Transverse colon (tissue), 4 donors: ENCODE data around the gene MED12L. TPM values are rescaled to one million over a fixed set of nuclear protein-coding genes. Genes with fewer than 3 reads are reported as not detected.

Source experiments
- DNase-seq: peaks from one replicate; pipeline ENCODE4 v3.0.0-alpha.2; 2019
- H3K27ac ChIP-seq, 4 donors: fragments of 200-600 bp; sonication (generic); 2 replicates each; pipeline ENCODE4 v1.5.1; 2016 to 2018; ENCODE audit warnings: inconsistent platforms in 4 of 4
- H3K27me3 ChIP-seq: fragments of 200-600 bp; sonication (generic); 2 replicates; pipeline ENCODE4 v1.5.1; 2017; ENCODE audit warnings: inconsistent platforms
- H3K36me3 ChIP-seq, 4 donors: fragments of 200-600 bp; sonication (generic); 2 replicates each; pipeline ENCODE4 v1.5.1; 2017 to 2019; ENCODE audit warnings: inconsistent platforms in 4 of 4
- H3K4me1 ChIP-seq, 4 donors: fragments of 200-600 bp; sonication (generic); 2 replicates each; pipeline ENCODE4 v1.5.1; 2017 to 2020; ENCODE audit warnings: inconsistent platforms in 4 of 4
- H3K4me3 ChIP-seq, 4 donors: fragments of 200-600 bp; sonication (generic); 1 replicate in 1 of 4; 2 replicates in 3 of 4; pipeline versions ENCODE4 v1.5.1 to v1.6.1; 2017 to 2019; ENCODE audit warnings: inconsistent platforms in 4 of 4
- H3K9me3 ChIP-seq, 2 donors: fragments of 200-600 bp; sonication (generic); 2 replicates each; pipeline ENCODE4 v1.5.1; 2017 to 2019; ENCODE audit warnings: inconsistent platforms in 2 of 2
- EP300 ChIP-seq: sonication (generic); formaldehyde crosslinking; IDR thresholded peaks from one replicate; pipeline ENCODE4 v1.6.1; 2017; ENCODE audit warnings: antibody characterized with exemption, low read depth
- POLR2A ChIP-seq: fragments of 450-650 bp; IDR thresholded peaks from one replicate; pipeline ENCODE4 v1.6.1; 2016; ENCODE audit warnings: antibody characterized with exemption, mild to moderate bottlenecking, moderate library complexity
- POLR2AphosphoS5 ChIP-seq, 3 donors: sonication (generic); formaldehyde crosslinking; IDR thresholded peaks; one replicate each; pipeline ENCODE4 v1.6.1; 2016; ENCODE audit warnings: antibody characterized with exemption in 3 of 3
- WGBS, 2 donors: methylation state at CpG; one replicate each; pipeline ENCODE4 v1.1.5; 2018; ENCODE audit warnings: low coverage in 1 of 2; 5-methylcytosine and 5-hydroxymethylcytosine counted together
- in situ Hi-C, 4 donors: fragments of 200-750 bp; cut with MboI; loops; one replicate each; pipeline versions ENCODE4 v1.15.0 to v1.15.1; 2017; ENCODE audit warnings: low sequenced_read_pairs in 3 of 4, low pct_ligation_motif_present in 1 of 4, low pct_unique_long_range_greater_than_20kb in 1 of 4
- intact Hi-C: fragments of 100-400 bp; cut with DNase I; formaldehyde crosslinking; loops from one replicate; pipeline ENCODE4 v1.15.1; 2023; ENCODE audit warnings: low total_unique reads
- total RNA-seq, 4 donors: library from RNA; depleted of rRNA; stranded (reverse); fragments of >200 nt; gene quantifications; one replicate each; pipeline ENCODE4 v1.1.0, GENCODE V29; 2016
- TF ChIP-seq, protein P1 (sequence below), 5 experiments: fragments of 200-600 bp in 3 of 5; fragments of 450-650 bp in 2 of 5; sonication (generic) in 3 of 5; IDR thresholded peaks; 1 replicate in 2 of 5; 2 replicates in 3 of 5; pipeline ENCODE4 v1.5.1; 2016 to 2017; ENCODE audit warnings: antibody characterized with exemption in 5 of 5, inconsistent platforms in 3 of 5, mild to moderate bottlenecking in 2 of 5, moderate library complexity in 1 of 5

Gene MED12L
- total RNA-seq, 4 donors from 2014 or later, result under 0.01 to 8.6 (median 0.64) TPM

DNA sequence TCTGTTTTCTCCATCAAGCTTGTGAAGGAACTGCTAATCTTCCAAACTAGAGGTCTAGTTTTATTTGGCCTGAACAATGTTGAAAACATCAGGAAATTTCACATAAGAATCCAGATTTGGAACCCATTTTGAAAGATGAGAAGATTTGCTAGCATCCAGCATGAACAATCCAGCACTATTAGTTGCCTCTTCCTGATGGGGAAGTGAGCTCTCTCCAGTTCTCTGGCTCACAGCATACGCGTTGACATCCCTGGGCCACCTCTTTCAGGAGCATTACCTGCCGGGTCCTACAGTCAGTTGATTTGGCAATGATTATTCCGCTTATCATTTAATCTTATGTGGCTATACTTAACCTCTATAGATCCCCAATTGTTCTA lies 220.3 kb downstream of the MED12L start:
- no peak for DNase-seq
- no peaks in the 10 kb centered on the region for H3K9me3 ChIP-seq
- H3K27ac ChIP-seq, result no peak overlapping the region
- TF ChIP-seq POLR2A (no peak), POLR2AphosphoS5 (IDR thresholded peaks at IDR 0.05) (no peak), EP300 (no peak)
- TF ChIP-seq, protein P1, sequence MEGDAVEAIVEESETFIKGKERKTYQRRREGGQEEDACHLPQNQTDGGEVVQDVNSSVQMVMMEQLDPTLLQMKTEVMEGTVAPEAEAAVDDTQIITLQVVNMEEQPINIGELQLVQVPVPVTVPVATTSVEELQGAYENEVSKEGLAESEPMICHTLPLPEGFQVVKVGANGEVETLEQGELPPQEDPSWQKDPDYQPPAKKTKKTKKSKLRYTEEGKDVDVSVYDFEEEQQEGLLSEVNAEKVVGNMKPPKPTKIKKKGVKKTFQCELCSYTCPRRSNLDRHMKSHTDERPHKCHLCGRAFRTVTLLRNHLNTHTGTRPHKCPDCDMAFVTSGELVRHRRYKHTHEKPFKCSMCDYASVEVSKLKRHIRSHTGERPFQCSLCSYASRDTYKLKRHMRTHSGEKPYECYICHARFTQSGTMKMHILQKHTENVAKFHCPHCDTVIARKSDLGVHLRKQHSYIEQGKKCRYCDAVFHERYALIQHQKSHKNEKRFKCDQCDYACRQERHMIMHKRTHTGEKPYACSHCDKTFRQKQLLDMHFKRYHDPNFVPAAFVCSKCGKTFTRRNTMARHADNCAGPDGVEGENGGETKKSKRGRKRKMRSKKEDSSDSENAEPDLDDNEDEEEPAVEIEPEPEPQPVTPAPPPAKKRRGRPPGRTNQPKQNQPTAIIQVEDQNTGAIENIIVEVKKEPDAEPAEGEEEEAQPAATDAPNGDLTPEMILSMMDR (IDR thresholded peaks at IDR 0.05), result no peak
- H3K27me3 ChIP-seq, result no peaks in the 10 kb centered on the region
- in situ Hi-C loops (no loop called here), intact Hi-C loops (no loop called here)
- H3K4me3 ChIP-seq, result no peak overlapping the region
- no peaks in the 10 kb centered on the region for H3K36me3 ChIP-seq
- WGBS, 2 donors, result 83 to 94% methylated on average over 2 to 4 of the region's 4 CpGs
- peaks cover 0 to 6% (median 0%) of the 10 kb centered on the region in 4 donors for H3K4me1 ChIP-seq

DNA sequence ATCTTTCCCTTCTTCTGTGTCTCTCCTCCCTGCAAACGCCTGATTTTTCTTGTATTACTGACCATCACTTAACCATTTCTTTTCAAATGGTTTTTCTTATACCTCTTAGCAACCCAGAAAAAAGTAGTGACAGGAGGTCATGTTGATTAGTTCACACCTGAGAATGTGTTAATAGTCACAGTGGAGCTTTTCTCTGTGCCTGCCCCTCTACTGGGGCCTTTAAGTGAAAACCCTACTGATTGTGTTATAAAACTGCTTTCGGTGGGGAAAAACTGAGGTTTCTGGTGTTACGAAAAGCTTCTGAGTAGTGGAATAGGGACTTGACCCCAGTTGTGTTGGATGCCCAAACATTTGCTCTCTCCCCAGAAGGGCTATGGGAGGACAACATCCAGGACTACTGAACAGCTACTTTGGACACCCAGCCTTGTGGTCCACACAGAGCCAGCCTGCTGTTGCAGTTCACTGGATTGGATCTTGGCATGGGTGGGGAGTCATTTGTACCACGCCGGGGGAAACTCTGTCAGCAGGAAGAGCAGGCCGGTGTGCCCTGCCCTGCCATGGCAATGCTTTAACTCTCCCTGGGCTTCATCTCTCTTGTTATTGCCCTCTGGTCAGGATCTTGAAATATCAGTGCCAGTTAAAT lies 220.8 kb downstream of the MED12L start:
- H3K27ac ChIP-seq, result no peak overlapping the region

DNA sequence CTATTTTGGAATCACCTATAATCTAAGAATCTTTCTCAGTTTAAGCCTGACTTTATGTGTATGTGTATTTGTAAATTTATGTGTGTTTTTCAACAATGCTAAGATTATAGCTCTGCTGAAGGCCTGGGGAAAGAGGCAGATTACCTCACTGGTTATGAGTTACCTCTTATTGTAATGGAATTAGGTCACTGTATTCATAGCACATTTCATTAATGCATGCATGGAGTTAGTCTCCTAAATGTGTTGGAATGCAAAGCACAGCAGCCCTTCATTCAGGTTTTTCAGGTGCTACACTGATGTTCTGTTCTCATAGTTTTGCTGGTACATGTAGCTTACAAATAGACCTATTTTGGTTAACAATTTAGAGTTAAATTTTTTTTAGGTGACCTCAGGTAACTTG lies 221.7 kb downstream of the MED12L start:
- DNase-seq, result no peak
- no peak overlapping the region for H3K27ac ChIP-seq
- intact Hi-C loops, result no loop called here
- no peak overlapping the region for H3K4me3 ChIP-seq
- peaks cover 0 to 6% (median 0%) of the 10 kb centered on the region in 4 donors for H3K4me1 ChIP-seq
- no peak for TF ChIP-seq EP300
- no peak for TF ChIP-seq POLR2A
- no peak for TF ChIP-seq POLR2AphosphoS5 (IDR thresholded peaks at IDR 0.05)
- TF ChIP-seq, protein P1 (IDR thresholded peaks at IDR 0.05), result no peak
- no peaks in the 10 kb centered on the region for H3K36me3 ChIP-seq
- in situ Hi-C loops, result no loop called here
- no peaks in the 10 kb centered on the region for H3K27me3 ChIP-seq
- no peaks in the 10 kb centered on the region for H3K9me3 ChIP-seq

More for the DNA sequence above, 220.8 kb downstream of the MED12L start:
- no peaks in the 10 kb centered on the region for H3K9me3 ChIP-seq
- H3K27me3 ChIP-seq, result no peaks in the 10 kb centered on the region
- in situ Hi-C loops (no loop called here), intact Hi-C loops (no loop called here)
- no peak for DNase-seq
- peaks cover 0 to 6% (median 0%) of the 10 kb centered on the region in 4 donors for H3K4me1 ChIP-seq
- 78 to 93% methylated on average over 3 to 6 of the region's 6 CpGs for WGBS, 2 donors
- no peaks in the 10 kb centered on the region for H3K36me3 ChIP-seq
- H3K4me3 ChIP-seq, result no peak overlapping the region
- TF ChIP-seq EP300 (no peak), POLR2A (no peak), POLR2AphosphoS5 (IDR thresholded peaks at IDR 0.05) (no peak)
- TF ChIP-seq, protein P1 (IDR thresholded peaks at IDR 0.05), result no peak

DNA sequence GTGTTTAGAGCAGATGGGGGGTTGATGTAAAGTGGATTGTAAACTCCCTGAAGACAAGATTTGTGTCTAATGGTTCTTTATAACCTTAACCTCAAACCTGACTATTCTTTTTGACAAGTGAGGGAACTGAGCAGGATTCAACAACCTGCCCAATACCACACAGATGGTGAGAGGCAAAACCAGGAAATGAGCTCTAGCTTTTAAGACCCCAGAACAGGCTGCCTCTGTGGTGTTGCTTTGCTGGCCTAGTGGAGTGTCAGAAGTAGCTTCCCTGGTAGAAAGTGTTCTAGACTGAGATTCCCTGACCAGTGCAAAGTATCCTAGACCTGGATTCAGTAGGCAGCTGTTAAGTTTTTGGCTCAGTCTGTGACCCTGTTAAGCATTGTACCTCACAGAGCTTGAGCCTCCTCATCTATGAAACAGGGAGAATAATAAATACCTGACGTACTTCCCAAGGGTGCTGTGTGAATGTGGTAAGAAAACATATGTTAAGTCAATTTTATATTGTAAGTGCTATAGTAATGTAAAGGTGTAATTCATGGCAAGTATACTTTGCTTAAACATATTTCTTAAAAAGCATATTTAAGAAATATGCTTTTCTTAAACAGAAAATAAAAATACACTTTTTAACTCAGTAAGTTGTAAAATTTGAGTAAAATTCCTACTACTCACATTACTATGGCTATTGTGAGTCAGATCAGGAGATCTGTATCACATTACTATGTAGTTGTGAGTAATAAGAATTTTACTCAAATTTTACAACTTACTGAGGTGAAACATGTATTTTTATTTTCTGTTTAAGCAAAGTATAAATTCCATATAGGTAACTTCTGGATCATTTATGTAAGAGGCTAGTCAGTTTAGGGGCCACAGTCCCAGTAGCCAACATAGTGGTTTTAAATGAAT lies 222.4 kb downstream of the MED12L start:
- no peak overlapping the region for H3K4me3 ChIP-seq
- H3K27me3 ChIP-seq, result no peaks in the 10 kb centered on the region
- no peaks in the 10 kb centered on the region for H3K36me3 ChIP-seq
- no peaks in the 10 kb centered on the region for H3K9me3 ChIP-seq
- intact Hi-C loops, result no loop called here
- no peak for TF ChIP-seq POLR2AphosphoS5 (IDR thresholded peaks at IDR 0.05)
- TF ChIP-seq, protein P1 (IDR thresholded peaks at IDR 0.05), result no peak
- TF ChIP-seq POLR2A, result no peak
- TF ChIP-seq EP300, result no peak
- DNase-seq, result no peak
- peaks cover 0 to 6% (median 0%) of the 10 kb centered on the region in 4 donors for H3K4me1 ChIP-seq
- no peak overlapping the region for H3K27ac ChIP-seq
- in situ Hi-C loops, result no loop called here
- WGBS, 2 donors, result 70 to 90% methylated on average over 1 of the region's 1 CpG
